Suprapubic skin (tissue), 4 donors: ENCODE results near the gene CTNNA3. TPM values are rescaled to one million over a fixed set of nuclear protein-coding genes. Genes with fewer than 3 reads are reported as not detected.

Experiments used
- DNase-seq, 2 donors: peaks; one replicate each; pipeline ENCODE4 v3.0.0-alpha.2; 2019; ENCODE audit warnings: low spot score in 2 of 2
- H3K27ac ChIP-seq: fragments of 200-600 bp; sonication (generic); one replicate; pipeline ENCODE4 v1.5.1; 2019
- H3K27me3 ChIP-seq: fragments of 200-600 bp; sonication (generic); one replicate; pipeline ENCODE4 v1.5.1; 2019
- H3K36me3 ChIP-seq: fragments of 200-600 bp; sonication (generic); one replicate; pipeline ENCODE4 v1.5.1; 2019
- H3K4me1 ChIP-seq: fragments of 200-600 bp; sonication (generic); one replicate; pipeline ENCODE4 v1.5.1; 2019
- H3K4me3 ChIP-seq: fragments of 200-600 bp; sonication (generic); one replicate; pipeline ENCODE4 v1.5.1; 2019; ENCODE audit warnings: mild to moderate bottlenecking
- H3K9me3 ChIP-seq: fragments of 200-600 bp; sonication (generic); one replicate; pipeline ENCODE4 v1.5.1; 2019
- CTCF ChIP-seq, 2 donors: fragments of 200-600 bp in 1 of 2; fragments of 450-650 bp in 1 of 2; sonication (generic) in 1 of 2; IDR thresholded peaks; one replicate each; pipeline ENCODE4 v1.5.1; 2016 to 2019; ENCODE audit warnings: antibody characterized with exemption in 2 of 2, mild to moderate bottlenecking in 1 of 2, moderate library complexity in 1 of 2
- EP300 ChIP-seq: sonication (generic); formaldehyde crosslinking; IDR thresholded peaks from one replicate; pipeline ENCODE4 v1.6.1; 2017; ENCODE audit warnings: antibody characterized with exemption
- POLR2A ChIP-seq, 2 donors: fragments of 450-650 bp; IDR thresholded peaks; one replicate each; pipeline ENCODE4 v1.6.1; 2017; ENCODE audit warnings: antibody characterized with exemption in 2 of 2, mild to moderate bottlenecking in 2 of 2, moderate library complexity in 2 of 2
- POLR2AphosphoS5 ChIP-seq, 3 donors: sonication (generic); formaldehyde crosslinking; IDR thresholded peaks; one replicate each; pipeline ENCODE4 v1.6.1; 2017; ENCODE audit warnings: antibody characterized with exemption in 3 of 3
- WGBS: methylation state at CpG from one replicate; pipeline ENCODE4 v1.1.5; 2018; 5-methylcytosine and 5-hydroxymethylcytosine counted together
- total RNA-seq, 4 donors: library from RNA; depleted of rRNA; stranded (reverse); fragments of >200 nt; gene quantifications; one replicate each; pipeline ENCODE4 v1.1.0, GENCODE V29; 2016

The CTNNA3 gene
- total RNA-seq, 4 donors from 2014 or later = 0.08 to 0.29 (median 0.21) TPM

- Histone ChIP-seq H3K27me3 (no peaks in the 10 kb centered on the region), H3K9me3 (no peaks in the 10 kb centered on the region), H3K4me3 (no peak overlapping the region), H3K27ac (no peak overlapping the region), H3K4me1 (no peaks in the 10 kb centered on the region), H3K36me3 (no peaks in the 10 kb centered on the region)
- TF ChIP-seq POLR2AphosphoS5 (IDR thresholded peaks at IDR 0.05) = no peak
- DNase-seq = no peak
- WGBS = 82% methylated on average over 3 of the region's 3 CpGs
These were observed 1176.4 kb downstream of the CTNNA3 start for GRCh38 chr10:66519616-66520015.

GRCh38 chr10:66514666-66515065, 1181.3 kb downstream of the CTNNA3 start:
- Histone ChIP-seq H3K4me3 (no peak overlapping the region), H3K4me1 (no peaks in the 10 kb centered on the region), H3K36me3 (no peaks in the 10 kb centered on the region), H3K27ac (no peak overlapping the region), H3K9me3 (no peaks in the 10 kb centered on the region), H3K27me3 (no peaks in the 10 kb centered on the region)
- TF ChIP-seq POLR2A (IDR thresholded peaks at IDR 0.05) = no peak
- TF ChIP-seq EP300 = no peak
- no peak for TF ChIP-seq POLR2AphosphoS5 (IDR thresholded peaks at IDR 0.05)
- DNase-seq = no peak
- 76% methylated on average over 1 of the region's 1 CpG for WGBS

- Histone ChIP-seq H3K27me3 (no peaks in the 10 kb centered on the region), H3K4me1 (no peaks in the 10 kb centered on the region), H3K27ac (no peak overlapping the region), H3K36me3 (no peaks in the 10 kb centered on the region), H3K4me3 (no peak overlapping the region), H3K9me3 (no peaks in the 10 kb centered on the region)
- TF ChIP-seq EP300 = no peak
- TF ChIP-seq POLR2A (IDR thresholded peaks at IDR 0.05) = no peak
- WGBS = 100% methylated on average over 1 of the region's 2 CpGs
- no peak for DNase-seq
These were observed 1182.5 kb downstream of the CTNNA3 start for GRCh38 chr10:66513504-66513903.

GRCh38 chr10:66505003-66505657, 1190.9 kb downstream of the CTNNA3 start:
- no peak overlapping the region for H3K27ac ChIP-seq

GRCh38 chr10:66501356-66501755, 1194.6 kb downstream of the CTNNA3 start:
- WGBS = 77% methylated on average over 2 of the region's 2 CpGs
- H3K9me3 ChIP-seq = no peaks in the 10 kb centered on the region

More at GRCh38 chr10:66505003-66505657, 1190.9 kb downstream of the CTNNA3 start:
- no peaks in the 10 kb centered on the region for H3K36me3 ChIP-seq
- no peaks in the 10 kb centered on the region for H3K27me3 ChIP-seq
- DNase-seq = no peak
- no peaks in the 10 kb centered on the region for H3K4me1 ChIP-seq
- H3K9me3 ChIP-seq = no peaks in the 10 kb centered on the region
- no peak overlapping the region for H3K4me3 ChIP-seq
- TF ChIP-seq POLR2A (IDR thresholded peaks at IDR 0.05) (no peak), EP300 (no peak), CTCF (IDR thresholded peaks at IDR 0.05) (no peak), POLR2AphosphoS5 (IDR thresholded peaks at IDR 0.05) (no peak)
- WGBS = 65% methylated on average over 2 of the region's 2 CpGs

GRCh38 chr10:66483966-66484365, 1212.0 kb downstream of the CTNNA3 start:
- no peak overlapping the region for H3K4me3 ChIP-seq
- H3K36me3 ChIP-seq = no peaks in the 10 kb centered on the region
- H3K9me3 ChIP-seq = no peaks in the 10 kb centered on the region
- no peaks in the 10 kb centered on the region for H3K4me1 ChIP-seq
- H3K27me3 ChIP-seq = no peaks in the 10 kb centered on the region
- H3K27ac ChIP-seq = no peak overlapping the region
- DNase-seq = no peak
- TF ChIP-seq POLR2AphosphoS5 (IDR thresholded peaks at IDR 0.05) (no peak), EP300 (no peak), CTCF (IDR thresholded peaks at IDR 0.05) (no peak), POLR2A (IDR thresholded peaks at IDR 0.05) (no peak)

More at GRCh38 chr10:66501356-66501755, 1194.6 kb downstream of the CTNNA3 start:
- no peaks in the 10 kb centered on the region for H3K4me1 ChIP-seq
- H3K27ac ChIP-seq = no peak overlapping the region
- H3K4me3 ChIP-seq = no peak overlapping the region
- no peak for TF ChIP-seq CTCF (IDR thresholded peaks at IDR 0.05)
- TF ChIP-seq EP300 = no peak
- TF ChIP-seq POLR2AphosphoS5 (IDR thresholded peaks at IDR 0.05) = no peak
- no peak for TF ChIP-seq POLR2A (IDR thresholded peaks at IDR 0.05)
- DNase-seq = no peak
- H3K36me3 ChIP-seq = no peaks in the 10 kb centered on the region
- H3K27me3 ChIP-seq = no peaks in the 10 kb centered on the region

- Histone ChIP-seq H3K27ac (no peak overlapping the region), H3K4me1 (no peaks in the 10 kb centered on the region), H3K9me3 (no peaks in the 10 kb centered on the region), H3K36me3 (no peaks in the 10 kb centered on the region), H3K27me3 (no peaks in the 10 kb centered on the region), H3K4me3 (no peak overlapping the region)
- TF ChIP-seq CTCF (IDR thresholded peaks at IDR 0.05) = no peak
- TF ChIP-seq POLR2AphosphoS5 (IDR thresholded peaks at IDR 0.05) = no peak
- no peak for TF ChIP-seq POLR2A (IDR thresholded peaks at IDR 0.05)
- no peak for TF ChIP-seq EP300
- WGBS = 58% methylated on average over 1 of the region's 1 CpG
- no peak for DNase-seq
These were observed 1223.8 kb downstream of the CTNNA3 start for GRCh38 chr10:66472156-66472555.
